ENCODE data around the gene GH1.

The GH1 gene

DNA sequence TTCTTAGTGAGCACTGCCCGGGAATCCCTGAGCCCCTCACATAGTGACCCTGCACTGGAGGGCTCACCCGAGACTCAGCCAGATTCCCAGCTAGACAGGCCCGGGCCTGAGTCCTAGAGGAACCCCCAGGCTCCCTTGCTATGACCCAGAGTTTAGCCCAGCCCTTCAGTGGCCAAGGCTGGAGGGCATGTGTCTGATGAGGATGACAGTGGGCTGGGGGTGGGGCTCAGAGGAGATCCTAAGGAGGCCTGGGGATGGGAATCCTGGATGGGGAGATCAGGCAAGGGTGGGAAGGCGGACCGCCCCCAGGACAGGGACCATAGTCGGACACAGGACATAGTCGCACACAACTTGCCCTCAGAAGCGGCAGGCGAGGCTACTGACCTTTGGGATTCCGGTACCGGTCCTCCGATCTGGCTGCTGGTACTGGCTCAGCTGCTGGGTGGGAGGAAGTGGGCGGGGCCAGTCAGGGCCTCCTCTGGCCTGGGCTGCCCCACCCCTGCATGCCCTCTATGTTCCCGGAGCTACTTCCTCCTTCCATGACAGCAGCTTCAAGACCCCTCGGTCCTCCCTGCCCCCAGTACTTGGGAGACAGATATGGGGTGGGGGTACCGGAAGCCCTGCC is 12.4 kb upstream of the GH1 start:
- H3K79me2 ChIP-seq (ENCODE audit: control insufficient read depth, low read length) = peaks cover 48% of the 10 kb centered on the region
- H3F3A ChIP-seq (ENCODE audit: control insufficient read depth, insufficient read depth) = peaks cover 32% of the 10 kb centered on the region
- H3K27me3 ChIP-seq (ENCODE audit: control insufficient read depth, low read length) = no peaks in the 10 kb centered on the region
- H3K27ac ChIP-seq (ENCODE audit: low read depth, low read length) = peak overlapping the region; percentile 92
- peaks cover 88% of the 10 kb centered on the region for H3K4me1 ChIP-seq (ENCODE audit: control insufficient read depth, low read length)
- peak overlapping the region; percentile 98 for H3K4me3 ChIP-seq (ENCODE audit: low read length)
- no peak for TF ChIP-seq EZH2phosphoT487 (IDR thresholded peaks at IDR 0.05; ENCODE audit: borderline replicate concordance, low read length)
- TF ChIP-seq, protein P1, sequence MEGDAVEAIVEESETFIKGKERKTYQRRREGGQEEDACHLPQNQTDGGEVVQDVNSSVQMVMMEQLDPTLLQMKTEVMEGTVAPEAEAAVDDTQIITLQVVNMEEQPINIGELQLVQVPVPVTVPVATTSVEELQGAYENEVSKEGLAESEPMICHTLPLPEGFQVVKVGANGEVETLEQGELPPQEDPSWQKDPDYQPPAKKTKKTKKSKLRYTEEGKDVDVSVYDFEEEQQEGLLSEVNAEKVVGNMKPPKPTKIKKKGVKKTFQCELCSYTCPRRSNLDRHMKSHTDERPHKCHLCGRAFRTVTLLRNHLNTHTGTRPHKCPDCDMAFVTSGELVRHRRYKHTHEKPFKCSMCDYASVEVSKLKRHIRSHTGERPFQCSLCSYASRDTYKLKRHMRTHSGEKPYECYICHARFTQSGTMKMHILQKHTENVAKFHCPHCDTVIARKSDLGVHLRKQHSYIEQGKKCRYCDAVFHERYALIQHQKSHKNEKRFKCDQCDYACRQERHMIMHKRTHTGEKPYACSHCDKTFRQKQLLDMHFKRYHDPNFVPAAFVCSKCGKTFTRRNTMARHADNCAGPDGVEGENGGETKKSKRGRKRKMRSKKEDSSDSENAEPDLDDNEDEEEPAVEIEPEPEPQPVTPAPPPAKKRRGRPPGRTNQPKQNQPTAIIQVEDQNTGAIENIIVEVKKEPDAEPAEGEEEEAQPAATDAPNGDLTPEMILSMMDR (IDR thresholded peaks at IDR 0.05; ENCODE audit: low read depth, low read length, poor library complexity, severe bottlenecking) = no peak
- peaks cover 22% of the 10 kb centered on the region for H4K20me1 ChIP-seq (ENCODE audit: control insufficient read depth, insufficient read depth, low read depth, low read length)
- H3K36me3 ChIP-seq (ENCODE audit: control insufficient read depth, low read length) = peaks cover 59% of the 10 kb centered on the region
- peak overlapping the region; percentile 99 for H3K4me2 ChIP-seq (ENCODE audit: low read length)
- H3K9me3 ChIP-seq (ENCODE audit: control insufficient read depth, insufficient read depth, low read length) = no peaks in the 10 kb centered on the region
- H3K9me2 ChIP-seq (replicated peaks; ENCODE audit: control insufficient read depth, low read length) = no peaks in the 10 kb centered on the region

DNA sequence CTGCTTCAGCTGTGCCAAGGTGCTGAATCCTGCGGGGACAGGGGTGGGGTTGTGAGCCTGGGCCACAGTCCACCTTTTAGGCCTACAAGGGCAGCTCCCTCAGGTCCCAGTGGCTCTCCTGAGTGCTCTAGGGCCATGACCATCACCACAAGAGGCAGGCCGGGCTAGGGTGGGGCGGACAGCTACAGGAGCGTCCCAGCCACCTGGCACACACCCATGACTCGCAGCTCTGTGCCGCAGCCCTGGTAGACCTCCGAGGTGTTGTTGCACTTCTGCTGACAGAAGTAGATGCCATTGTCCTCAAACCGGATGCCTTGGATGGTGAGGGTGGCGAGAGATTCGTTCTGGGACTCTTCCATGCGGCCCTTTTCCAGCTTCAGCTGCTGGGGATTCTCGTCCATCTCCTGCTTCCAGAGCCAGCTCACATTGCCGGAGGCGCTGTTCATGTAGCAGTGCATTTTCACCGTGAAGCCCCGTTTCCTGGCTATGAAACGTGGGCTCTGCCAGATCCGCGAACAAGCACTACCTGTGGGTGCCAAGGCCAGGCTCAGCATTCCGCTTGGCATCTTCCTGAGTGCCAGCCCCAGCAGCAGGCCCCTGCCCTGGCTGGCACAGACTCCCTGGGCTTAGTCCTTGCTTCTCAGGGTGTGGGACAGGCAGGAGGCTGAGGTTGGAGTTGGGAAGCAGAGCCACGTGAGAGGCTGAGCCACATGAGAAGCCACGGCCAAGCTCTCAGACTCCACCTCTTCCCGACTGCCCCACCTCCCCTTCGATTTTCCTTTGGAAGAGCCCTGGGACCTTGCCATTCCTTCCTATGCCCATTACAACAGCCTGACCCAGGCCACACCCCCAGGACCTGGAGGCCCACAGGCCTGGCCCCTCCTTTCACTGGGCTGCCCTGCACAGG is 11.5 kb upstream of the GH1 start:
- peaks cover 88% of the 10 kb centered on the region for H3K4me1 ChIP-seq (ENCODE audit: control insufficient read depth, low read length)
- H3F3A ChIP-seq (ENCODE audit: control insufficient read depth, insufficient read depth) = peaks cover 35% of the 10 kb centered on the region
- H3K4me3 ChIP-seq (ENCODE audit: low read length) = peak overlapping the region; percentile 98
- H3K27me3 ChIP-seq (ENCODE audit: control insufficient read depth, low read length) = no peaks in the 10 kb centered on the region
- H3K4me2 ChIP-seq (ENCODE audit: low read length) = peak overlapping the region; percentile 99
- no peaks in the 10 kb centered on the region for H3K9me3 ChIP-seq (ENCODE audit: control insufficient read depth, insufficient read depth, low read length)
- H3K79me2 ChIP-seq (ENCODE audit: control insufficient read depth, low read length) = peaks cover 48% of the 10 kb centered on the region
- H3K27ac ChIP-seq (ENCODE audit: low read depth, low read length) = peak overlapping the region; percentile 92
- H3K9me2 ChIP-seq (replicated peaks; ENCODE audit: control insufficient read depth, low read length) = no peaks in the 10 kb centered on the region
- peaks cover 22% of the 10 kb centered on the region for H4K20me1 ChIP-seq (ENCODE audit: control insufficient read depth, insufficient read depth, low read depth, low read length)
- peaks cover 64% of the 10 kb centered on the region for H3K36me3 ChIP-seq (ENCODE audit: control insufficient read depth, low read length)
- TF ChIP-seq, protein P1 (IDR thresholded peaks at IDR 0.05; ENCODE audit: low read depth, low read length, poor library complexity, severe bottlenecking) = no peak
- TF ChIP-seq EZH2phosphoT487 (IDR thresholded peaks at IDR 0.05; ENCODE audit: borderline replicate concordance, low read length) = no peak

DNA sequence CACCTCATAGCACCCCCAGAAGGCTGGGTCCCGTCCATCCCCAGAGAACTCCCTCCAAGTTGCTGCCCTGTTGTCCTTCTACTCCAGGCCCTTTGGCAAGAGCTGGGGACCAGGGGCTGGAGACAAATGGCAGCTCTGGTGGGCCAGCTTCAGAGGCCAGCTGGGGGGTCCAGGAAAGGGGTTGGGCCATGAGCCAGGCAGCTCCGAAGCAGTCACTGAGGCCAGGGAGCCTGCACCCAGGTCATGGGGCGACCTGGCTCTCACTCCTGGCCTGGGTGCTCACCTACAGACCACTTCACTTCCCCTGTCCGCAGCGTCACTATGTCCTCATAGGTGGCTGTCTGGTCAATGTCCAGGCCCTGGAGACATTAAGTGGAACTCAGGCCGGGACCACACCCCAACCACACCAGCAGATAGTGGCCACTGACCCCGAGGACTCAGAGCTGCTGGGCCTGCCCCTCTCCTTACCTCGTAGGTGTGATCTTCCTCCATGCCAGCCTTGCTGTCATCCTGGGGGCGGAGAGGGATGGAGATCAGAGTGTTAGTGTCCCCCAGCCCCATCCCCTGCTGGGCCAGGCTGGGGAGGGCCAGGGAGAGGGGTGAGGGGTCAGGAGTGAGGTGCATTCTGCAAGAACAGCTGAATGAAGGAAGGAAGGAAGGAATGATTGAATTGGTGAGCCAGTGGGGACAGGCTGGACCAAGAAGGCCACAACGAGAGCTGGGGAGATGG is 10.5 kb upstream of the GH1 start:
- Histone ChIP-seq H3K27ac (ENCODE audit: low read depth, low read length) (peak overlapping the region; percentile 92), H3K36me3 (ENCODE audit: control insufficient read depth, low read length) (peaks cover 64% of the 10 kb centered on the region), H3K4me1 (ENCODE audit: control insufficient read depth, low read length) (peaks cover 87% of the 10 kb centered on the region), H3K9me3 (ENCODE audit: control insufficient read depth, insufficient read depth, low read length) (no peaks in the 10 kb centered on the region), H3K27me3 (ENCODE audit: control insufficient read depth, low read length) (no peaks in the 10 kb centered on the region), H3F3A (ENCODE audit: control insufficient read depth, insufficient read depth) (peaks cover 37% of the 10 kb centered on the region), H3K9me2 (replicated peaks; ENCODE audit: control insufficient read depth, low read length) (no peaks in the 10 kb centered on the region), H3K4me3 (ENCODE audit: low read length) (peak overlapping the region; percentile 98), H4K20me1 (ENCODE audit: control insufficient read depth, insufficient read depth, low read depth, low read length) (peaks cover 22% of the 10 kb centered on the region), H3K79me2 (ENCODE audit: control insufficient read depth, low read length) (peaks cover 48% of the 10 kb centered on the region), H3K4me2 (ENCODE audit: low read length) (peak overlapping the region; percentile 99)
- no peak for TF ChIP-seq EZH2phosphoT487 (IDR thresholded peaks at IDR 0.05; ENCODE audit: borderline replicate concordance, low read length)
- TF ChIP-seq, protein P1 (IDR thresholded peaks at IDR 0.05; ENCODE audit: low read depth, low read length, poor library complexity, severe bottlenecking) = no peak
